Right lobe of liver (tissue), 6 donors: ENCODE data around the gene GRID1. TPM values are rescaled to one million over a fixed set of nuclear protein-coding genes. Genes with fewer than 3 reads are reported as not detected.

Experiments used
- ATAC-seq, 4 donors: fragments of 200-7000 bp; cut with Tn5 transposase; one replicate each; pipeline ENCODE4 v1.9.1; 2020; ENCODE audit warnings: mild to moderate bottlenecking in 4 of 4, moderate library complexity in 4 of 4
- DNase-seq, 3 donors: peaks; one replicate each; pipeline ENCODE4 v3.0.0-alpha.2; 2020
- H3K27ac ChIP-seq, 3 donors: fragments of 200-600 bp; one replicate each; pipeline ENCODE4 v1.8.0; 2022
- H3K27me3 ChIP-seq, 2 donors: fragments of 200-600 bp; one replicate each; pipeline ENCODE4 v1.8.0; 2022
- H3K36me3 ChIP-seq, 4 donors: fragments of 200-600 bp; sonication (generic) in 1 of 4; one replicate each; pipeline versions ENCODE4 v1.5.1 to v1.8.0; 2017 to 2022; ENCODE audit warnings: control low read depth in 1 of 4
- H3K4me1 ChIP-seq, 4 donors: fragments of 200-600 bp; sonication (generic) in 1 of 4; one replicate each; pipeline versions ENCODE4 v1.5.1 to v1.8.0; 2017 to 2022; ENCODE audit warnings: control low read depth in 1 of 4
- H3K4me3 ChIP-seq, 3 donors: fragments of 200-600 bp; one replicate each; pipeline ENCODE4 v1.8.0; 2022
- H3K9me3 ChIP-seq, 4 donors: fragments of 200-600 bp; sonication (generic) in 1 of 4; one replicate each; pipeline versions ENCODE4 v1.5.1 to v1.8.0; 2017 to 2022; ENCODE audit warnings: control low read depth in 1 of 4
- POLR2A ChIP-seq: fragments of 450-650 bp; IDR thresholded peaks from one replicate; pipeline ENCODE4 v1.6.1; 2017; ENCODE audit warnings: antibody characterized with exemption, mild to moderate bottlenecking
- WGBS: methylation state at CpG from one replicate; pipeline ENCODE4 v1.1.6; 2018; ENCODE audit warnings: low coverage, low lambda C conversion rate; ENCODE audit not compliant: insufficient coverage; ENCODE audit errors: missing lambda C conversion rate; 5-methylcytosine and 5-hydroxymethylcytosine counted together
- intact Hi-C, 2 donors: fragments of 100-400 bp; cut with DNase I; formaldehyde crosslinking; loops; one replicate each; pipeline versions ENCODE4 v1.11.2 to v1.14.1; 2022
- total RNA-seq, 6 experiments: library from RNA; depleted of rRNA in 2 of 6; stranded (reverse); fragments of >200 nt in 2 of 6; fragmentation: NEBNext Ultra II Directional in 3 of 6; extraction: Animal tissue kit (Norgen Biotek cat#: 25700) in 3 of 6; gene quantifications; one replicate each; pipeline versions ENCODE4 v1.1.0 to v1.2.4, GENCODE V29; 2016 to 2023
- TF ChIP-seq, protein P1 (sequence below), 4 donors: fragments of 200-600 bp in 3 of 4; fragments of 450-650 bp in 1 of 4; IDR thresholded peaks; one replicate each; pipeline versions ENCODE4 v1.5.1 to v1.8.0; 2016 to 2022; ENCODE audit warnings: antibody characterized with exemption in 4 of 4, mild to moderate bottlenecking in 2 of 4
- donor health status: DM: no; HTN: yes; CAD: no.
- donor health status: DM: no; HTN: no; CAD: no.
- donor health status: DM: no; HTN: no; CAD: no.
- donor health status: DM: no; HTN: yes; CAD: no.
- donor health status: DM: no; HTN: yes; CAD: no.

GRID1 gene
- total RNA-seq, 6 experiments from 2014 or later, result 0.05 to 1.9 (median 0.81) TPM

DNA sequence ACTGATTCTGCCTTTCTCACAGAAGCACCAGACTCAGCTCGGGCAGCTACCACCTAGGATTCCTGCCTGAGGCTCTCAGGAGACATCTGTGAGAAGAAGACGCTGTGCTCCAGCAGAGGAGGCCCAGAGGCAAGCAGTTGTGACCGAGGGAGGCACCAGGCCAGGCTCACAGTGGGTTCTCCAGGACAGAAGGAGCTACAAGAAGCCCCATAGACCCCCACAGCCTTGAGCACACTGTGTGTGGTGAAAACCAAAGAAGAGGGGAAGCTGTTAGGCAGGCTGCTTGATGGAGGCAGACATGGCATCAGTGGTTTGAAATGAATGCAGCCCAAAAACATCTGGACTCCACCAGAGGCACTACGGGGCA, 198.8 kb downstream of the GRID1 start:
- intact Hi-C loops, result no loop called here
- no CpG with 5 or more reads among the region's 4 CpGs for WGBS

DNA sequence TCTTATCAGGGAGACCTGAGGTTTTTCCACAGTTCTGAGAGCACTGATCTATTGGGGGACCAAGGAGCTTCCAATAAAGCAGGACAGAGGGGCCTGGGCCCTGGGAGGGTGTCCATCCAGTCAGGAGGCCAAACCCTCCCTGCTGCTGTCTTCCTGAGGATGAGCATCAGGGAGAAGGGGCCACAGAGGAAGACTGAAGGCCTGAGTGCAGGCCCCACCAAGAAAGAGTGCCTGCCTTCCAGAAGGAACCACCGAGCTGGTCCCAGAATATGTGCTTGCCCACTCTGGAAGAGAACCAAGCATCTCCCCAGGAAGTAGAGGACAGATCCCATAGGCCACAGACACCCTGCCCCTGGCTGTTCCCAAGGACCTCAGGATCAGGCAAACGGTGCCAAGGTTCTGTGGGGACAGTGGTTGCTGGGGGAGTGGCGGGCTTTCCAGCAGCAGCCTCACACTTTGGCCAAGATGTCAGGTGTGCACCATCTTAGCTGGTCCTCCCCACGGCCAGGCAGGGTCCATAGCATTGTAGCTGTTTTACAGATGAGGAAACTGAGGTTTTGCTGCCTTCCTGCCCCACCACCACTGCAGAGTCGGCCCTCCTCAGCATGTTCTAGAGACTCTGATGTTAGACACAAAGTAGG, 199.4 kb downstream of the GRID1 start:
- 83% methylated on average over 1 of the region's 5 CpGs for WGBS
- no peak overlapping the region for H3K4me3 ChIP-seq
- TF ChIP-seq POLR2A, result no peak
- TF ChIP-seq, protein P1, sequence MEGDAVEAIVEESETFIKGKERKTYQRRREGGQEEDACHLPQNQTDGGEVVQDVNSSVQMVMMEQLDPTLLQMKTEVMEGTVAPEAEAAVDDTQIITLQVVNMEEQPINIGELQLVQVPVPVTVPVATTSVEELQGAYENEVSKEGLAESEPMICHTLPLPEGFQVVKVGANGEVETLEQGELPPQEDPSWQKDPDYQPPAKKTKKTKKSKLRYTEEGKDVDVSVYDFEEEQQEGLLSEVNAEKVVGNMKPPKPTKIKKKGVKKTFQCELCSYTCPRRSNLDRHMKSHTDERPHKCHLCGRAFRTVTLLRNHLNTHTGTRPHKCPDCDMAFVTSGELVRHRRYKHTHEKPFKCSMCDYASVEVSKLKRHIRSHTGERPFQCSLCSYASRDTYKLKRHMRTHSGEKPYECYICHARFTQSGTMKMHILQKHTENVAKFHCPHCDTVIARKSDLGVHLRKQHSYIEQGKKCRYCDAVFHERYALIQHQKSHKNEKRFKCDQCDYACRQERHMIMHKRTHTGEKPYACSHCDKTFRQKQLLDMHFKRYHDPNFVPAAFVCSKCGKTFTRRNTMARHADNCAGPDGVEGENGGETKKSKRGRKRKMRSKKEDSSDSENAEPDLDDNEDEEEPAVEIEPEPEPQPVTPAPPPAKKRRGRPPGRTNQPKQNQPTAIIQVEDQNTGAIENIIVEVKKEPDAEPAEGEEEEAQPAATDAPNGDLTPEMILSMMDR (IDR thresholded peaks at IDR 0.05), result no peak
- no peak overlapping the region for H3K27ac ChIP-seq
- DNase-seq (no peak), ATAC-seq (no peak)
- H3K4me1 ChIP-seq, result peaks cover 0 to 26% (median 10%) of the 10 kb centered on the region in 4 donors
- H3K9me3 ChIP-seq, result no peaks in the 10 kb centered on the region
- intact Hi-C loops, result no loop called here
- H3K36me3 ChIP-seq, result no peaks in the 10 kb centered on the region
- H3K27me3 ChIP-seq, result no peaks in the 10 kb centered on the region

More for the DNA sequence above, 198.8 kb downstream of the GRID1 start:
- DNase-seq (no peak), ATAC-seq (no peak)
- Histone ChIP-seq H3K4me3 (no peak overlapping the region), H3K27me3 (no peaks in the 10 kb centered on the region), H3K9me3 (no peaks in the 10 kb centered on the region), H3K4me1 (peaks cover 0 to 21% (median 9%) of the 10 kb centered on the region in 4 donors), H3K27ac (no peak overlapping the region), H3K36me3 (no peaks in the 10 kb centered on the region)
- TF ChIP-seq, protein P1 (IDR thresholded peaks at IDR 0.05), result no peak
- no peak for TF ChIP-seq POLR2A

DNA sequence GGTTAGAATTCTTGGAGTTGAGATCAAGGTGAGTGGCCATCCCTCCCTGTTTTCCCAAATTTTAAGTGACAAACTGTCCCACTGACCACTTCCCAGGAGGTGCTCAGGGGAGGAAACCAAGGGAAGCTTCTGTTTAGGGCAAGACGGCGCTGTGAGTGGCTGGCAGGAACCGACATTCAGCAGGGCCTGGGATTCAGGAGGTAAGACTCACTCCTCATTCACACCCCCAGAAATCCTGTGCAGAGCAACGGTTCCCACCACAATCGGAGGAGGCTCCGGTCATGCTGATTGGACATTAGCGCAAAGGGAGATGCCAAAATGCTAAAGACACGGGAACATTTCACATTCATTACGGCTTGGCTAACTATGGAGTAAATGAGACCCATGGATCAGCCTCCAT, 200.9 kb downstream of the GRID1 start:
- no peak for ATAC-seq
- intact Hi-C loops, result no loop called here
- no peak for DNase-seq
- Histone ChIP-seq H3K36me3 (no peaks in the 10 kb centered on the region), H3K4me1 (peaks cover 0 to 26% (median 10%) of the 10 kb centered on the region in 4 donors), H3K9me3 (no peaks in the 10 kb centered on the region), H3K27ac (no peak overlapping the region), H3K4me3 (no peak overlapping the region), H3K27me3 (no peaks in the 10 kb centered on the region)
- TF ChIP-seq, protein P1 (IDR thresholded peaks at IDR 0.05), result no peak
- TF ChIP-seq POLR2A, result no peak
- 74% methylated on average over 4 of the region's 9 CpGs for WGBS

GRCh38 chr10:86164960-86165630, 201.5 kb downstream of the GRID1 start:
- peak overlapping the region in 1 of 3 donors; percentile 87 for H3K27ac ChIP-seq

More at GRCh38 chr10:86164960-86165630, 201.5 kb downstream of the GRID1 start:
- no peak for ATAC-seq
- WGBS, result 85% methylated on average over 8 of the region's 8 CpGs
- no peak overlapping the region for H3K4me3 ChIP-seq
- peaks cover 0 to 26% (median 10%) of the 10 kb centered on the region in 4 donors for H3K4me1 ChIP-seq
- H3K9me3 ChIP-seq, result no peaks in the 10 kb centered on the region
- no peaks in the 10 kb centered on the region for H3K27me3 ChIP-seq
- H3K36me3 ChIP-seq, result no peaks in the 10 kb centered on the region
- no peak for DNase-seq
- TF ChIP-seq, protein P1 (IDR thresholded peaks at IDR 0.05), result no peak
- no peak for TF ChIP-seq POLR2A
- intact Hi-C loops, result no loop called here
